K562 (cell line): ENCODE measurements around the gene ZNF620. TPM values are rescaled to one million over a fixed set of nuclear protein-coding genes. Genes with fewer than 3 reads are reported as not detected.

Experiments
- ATF6 ChIP-seq: sonication (generic); formaldehyde crosslinking; IDR thresholded peaks from 2 replicates; pipeline ENCODE4 v1.4.0; 2020; ENCODE audit warnings: mild to moderate bottlenecking, missing genetic modification reagents
- BHLHE40 ChIP-seq: IDR thresholded peaks from 2 replicates; pipeline ENCODE4 v1.6.1; 2011; ENCODE audit warnings: low read length, improper control_type of control experiment
- DMBX1 ChIP-seq: fragments of 250-450 bp; sonication (Bioruptor Pico); IDR thresholded peaks from 2 replicates; pipeline ENCODE4 v1.8.0; 2022; ENCODE audit warnings: inconsistent platforms, mild to moderate bottlenecking, moderate library complexity, borderline replicate concordance
- ERF ChIP-seq: fragments of 450-650 bp; formaldehyde crosslinking; IDR thresholded peaks from 2 replicates; pipeline ENCODE4 v1.4.0; 2020; ENCODE audit warnings: mild to moderate bottlenecking, mixed read lengths
- FOSL1 ChIP-seq: fragments of 200-800 bp; sonication (Bioruptor generic); conservative IDR thresholded peaks from 2 replicates; pipeline ENCODE4 v1.6.1; 2016; ENCODE audit warnings: missing genetic modification characterization, missing compliant biosample characterization
- GTF2B ChIP-seq: IDR thresholded peaks from 2 replicates; pipeline ENCODE4 v1.6.1; 2011; ENCODE audit not compliant: insufficient read length; ENCODE audit errors: extremely low read depth
- GTF3C2 ChIP-seq: IDR thresholded peaks from 3 replicates; pipeline ENCODE4 v1.6.1; 2011; ENCODE audit warnings: borderline replicate concordance, mild to moderate bottlenecking, moderate library complexity; ENCODE audit not compliant: insufficient read length; ENCODE audit errors: extremely low read depth
- IFI16 ChIP-seq: fragments of 250-450 bp; sonication (Bioruptor Pico); IDR thresholded peaks from 2 replicates; pipeline ENCODE4 v2.1.2; 2022; ENCODE audit warnings: mild to moderate bottlenecking, inconsistent platforms
- KDM1A ChIP-seq, 2 experiments: fragments of 450-650 bp; IDR thresholded peaks; 2 replicates each; pipeline ENCODE4 v1.6.1; 2016; ENCODE audit warnings: mild to moderate bottlenecking in 2 of 2
- LARP7 ChIP-seq: fragments of 450-650 bp; IDR thresholded peaks from 2 replicates; pipeline ENCODE4 v1.6.1; 2016
- MAFF ChIP-seq: IDR thresholded peaks from 2 replicates; pipeline ENCODE4 v1.6.1; 2012; ENCODE audit warnings: low read length, improper control_type of control experiment
- MTA1 ChIP-seq: fragments of 450-650 bp; IDR thresholded peaks from 2 replicates; pipeline ENCODE4 v1.6.1; 2017; ENCODE audit warnings: borderline replicate concordance
- MXI1 ChIP-seq: IDR thresholded peaks from 2 replicates; pipeline ENCODE4 v1.6.1; 2011; ENCODE audit warnings: low read depth, mild to moderate bottlenecking, improper control_type of control experiment, low read length
- NCOA1 ChIP-seq: fragments of 450-650 bp; IDR thresholded peaks from 2 replicates; pipeline ENCODE4 v1.6.1; 2016; ENCODE audit warnings: low read depth
- NFE2 ChIP-seq: IDR thresholded peaks from 2 replicates; pipeline ENCODE4 v1.6.1; 2014; ENCODE audit warnings: antibody characterized with exemption, low read depth
- NFE2L1 ChIP-seq: fragments of 450-650 bp; IDR thresholded peaks from 2 replicates; pipeline ENCODE4 v1.6.1; 2016; ENCODE audit warnings: missing genetic modification characterization, low read depth, mild to moderate bottlenecking, missing compliant biosample characterization, moderate library complexity, borderline replicate concordance
- PHF20 ChIP-seq: fragments of 450-650 bp; IDR thresholded peaks from 2 replicates; pipeline ENCODE4 v1.6.1; 2018; ENCODE audit not compliant: partially characterized antibody
- SLC30A9 ChIP-seq: fragments of 250-450 bp; sonication (Bioruptor Pico); IDR thresholded peaks from 2 replicates; pipeline ENCODE4 v1.8.0; 2022; ENCODE audit warnings: mild to moderate bottlenecking, moderate library complexity
- SRSF3 ChIP-seq: fragments of 200-400 bp; formaldehyde crosslinking; IDR thresholded peaks from 2 replicates; pipeline ENCODE4 v1.6.1; 2016; ENCODE audit warnings: mild to moderate bottlenecking, low read length, moderate library complexity; ENCODE audit not compliant: insufficient read depth
- XRCC4 ChIP-seq: IDR thresholded peaks from one replicate; pipeline ENCODE4 v1.6.1; 2011; ENCODE audit not compliant: insufficient read depth, insufficient read length; ENCODE audit errors: extremely low read depth
- ZC3H8 ChIP-seq: fragments of 450-650 bp; IDR thresholded peaks from 2 replicates; pipeline ENCODE4 v1.6.1; 2017
- ZKSCAN1 ChIP-seq: fragments of 150-350 bp; IDR thresholded peaks from 2 replicates; pipeline ENCODE4 v1.6.1; 2016; ENCODE audit warnings: low read depth, low read length
- ZKSCAN3 ChIP-seq: fragments of 250-450 bp; sonication (Bioruptor Pico); IDR thresholded peaks from 2 replicates; pipeline ENCODE4 v1.4.0; 2020
- ZNF408 ChIP-seq: fragments of 250-450 bp; sonication (Bioruptor Pico); IDR thresholded peaks from 2 replicates; pipeline ENCODE4 v1.4.0; 2020; ENCODE audit warnings: low read depth, mild to moderate bottlenecking, moderate library complexity
- ZSCAN32 ChIP-seq: fragments of 450-650 bp; formaldehyde crosslinking; IDR thresholded peaks from 2 replicates; pipeline ENCODE4 v1.4.0; 2020; ENCODE audit warnings: mild to moderate bottlenecking, moderate library complexity
- polyA plus RNA-seq, 8 experiments: library from polyadenylated mRNA; depleted of rRNA in 4 of 8; stranded (reverse) in 5 of 8; unstranded in 3 of 8; fragments of >200 nt; fragmentation: Nextera tagmentation in 2 of 8; fragmentation: Illumina TruSeq in 1 of 8; extraction: Ambion mirVana in 2 of 8; extraction: Trizol in 1 of 8; gene quantifications; 2 replicates each; pipeline versions ENCODE4 v1.2.1 to v1.2.3, GENCODE V29; 2011 to 2014; ENCODE audit warnings: inconsistent platforms in 1 of 8, missing spikeins in 1 of 8
- total RNA-seq, 7 experiments: library from RNA; depleted of rRNA in 6 of 7; stranded (reverse); fragments of >200 nt in 6 of 7; fragmentation: Illumina TruSeq in 2 of 7; extraction: Trizol in 2 of 7; gene quantifications; 2 replicates each; pipeline versions ENCODE4 v1.2.1 to v1.2.3, GENCODE V29; 2011 to 2021; ENCODE audit warnings: low replicate concordance in 1 of 7

The ZNF620 gene
- total and polyA plus RNA-seq, 9 of the 15 experiments (the other 6 are each of a cell fraction or from before 2014, with no cell fraction given), result 1.2 to 5.5 (median 3.3) TPM

GRCh38 chr3:40456940-40457823 is 48.7 kb upstream of the ZNF620 start, which contains the start of gene RPL14 (continued):
- TF ChIP-seq ATF6 (peak; percentile 62; the same call in 1 of the 2 replicates), BHLHE40 (peak; percentile 63; the same call in 1 of the 2 replicates), SRSF3 (no peak), XRCC4 (no peak), LARP7 (peak; percentile 56; the same call in 1 of the 2 replicates), MTA1 (no peak), IFI16 (CRISPR knock-in tag) (no peak), GTF2B (peak; percentile 77), MXI1 (peak; percentile 36), ZSCAN32 (CRISPR knock-in tag) (no peak), KDM1A (IDR thresholded peaks at IDR 0.05) (no peak), GTF3C2 (no peak), ZKSCAN1 (peak; percentile 76), ZC3H8 (no peak), SLC30A9 (CRISPR knock-in tag) (no peak), MAFF (no peak), ZKSCAN3 (no peak), NCOA1 (no peak), DMBX1 (peak; percentile 59; the same call in 1 of the 2 replicates), PHF20 (peak; percentile 74), NFE2 (0 out of 2 replicates have a peak, but pooled peaks have one; percentile 3), FOSL1 (tag) (peak; percentile 43), ZNF408 (CRISPR knock-in tag) (no peak), ERF (CRISPR knock-in tag) (peak; percentile 82; the same call in 1 of the 2 replicates), NFE2L1 (tag) (no peak)
